NB4 (cell line): Measurements from ENCODE around the gene CADM1.

Source experiments
- POLR2A ChIP-seq: IDR thresholded peaks from 2 replicates; pipeline ENCODE4 v1.6.1; 2011; ENCODE audit warnings: mild to moderate bottlenecking; ENCODE audit not compliant: insufficient read length; ENCODE audit errors: extremely low read depth
- TF ChIP-seq, protein P1 (sequence below): IDR thresholded peaks from one replicate; pipeline ENCODE4 v1.5.1; 2012; ENCODE audit warnings: low read depth, low read length

DNA sequence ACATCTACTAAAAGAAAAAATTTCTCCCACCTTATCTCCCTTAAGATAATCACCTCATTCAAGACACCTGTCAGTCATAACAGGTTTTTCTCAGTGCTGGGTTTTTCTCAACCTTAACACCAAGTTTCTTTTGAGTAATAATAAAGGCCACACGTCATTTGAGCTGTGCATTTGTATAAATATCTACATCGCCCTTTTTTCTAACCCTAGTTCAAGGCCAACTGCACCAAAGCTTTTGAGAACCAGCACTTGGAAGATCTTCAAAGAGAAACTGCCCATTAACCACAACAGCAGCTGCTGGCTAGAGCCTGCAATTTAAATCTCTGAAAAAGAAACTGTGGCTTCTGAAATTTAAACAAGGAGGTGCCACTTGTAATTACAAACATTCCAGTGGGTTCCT lies 6.9 kb downstream of the CADM1 start:
- TF ChIP-seq, protein P1, sequence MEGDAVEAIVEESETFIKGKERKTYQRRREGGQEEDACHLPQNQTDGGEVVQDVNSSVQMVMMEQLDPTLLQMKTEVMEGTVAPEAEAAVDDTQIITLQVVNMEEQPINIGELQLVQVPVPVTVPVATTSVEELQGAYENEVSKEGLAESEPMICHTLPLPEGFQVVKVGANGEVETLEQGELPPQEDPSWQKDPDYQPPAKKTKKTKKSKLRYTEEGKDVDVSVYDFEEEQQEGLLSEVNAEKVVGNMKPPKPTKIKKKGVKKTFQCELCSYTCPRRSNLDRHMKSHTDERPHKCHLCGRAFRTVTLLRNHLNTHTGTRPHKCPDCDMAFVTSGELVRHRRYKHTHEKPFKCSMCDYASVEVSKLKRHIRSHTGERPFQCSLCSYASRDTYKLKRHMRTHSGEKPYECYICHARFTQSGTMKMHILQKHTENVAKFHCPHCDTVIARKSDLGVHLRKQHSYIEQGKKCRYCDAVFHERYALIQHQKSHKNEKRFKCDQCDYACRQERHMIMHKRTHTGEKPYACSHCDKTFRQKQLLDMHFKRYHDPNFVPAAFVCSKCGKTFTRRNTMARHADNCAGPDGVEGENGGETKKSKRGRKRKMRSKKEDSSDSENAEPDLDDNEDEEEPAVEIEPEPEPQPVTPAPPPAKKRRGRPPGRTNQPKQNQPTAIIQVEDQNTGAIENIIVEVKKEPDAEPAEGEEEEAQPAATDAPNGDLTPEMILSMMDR: no peak
- TF ChIP-seq POLR2A: no peak
